Fibroblast of pulmonary artery (primary cell): Measurements from ENCODE around the gene MTA1.

ENCODE experiments used
- DNase-seq: peaks from one replicate; pipeline ENCODE4 v3.0.0-alpha.2; 2010; ENCODE audit warnings: low read depth
- H3K4me3 ChIP-seq: replicated peaks from 2 replicates; pipeline ENCODE4 v1.5.1; 2011; ENCODE audit warnings: low read depth, mild to moderate bottlenecking, control low read depth, low read length, moderate library complexity
- TF ChIP-seq, protein P1 (sequence below): IDR thresholded peaks from 2 replicates; pipeline ENCODE4 v1.5.1; 2011; ENCODE audit warnings: mild to moderate bottlenecking, control low read depth, low read length, inconsistent platforms; ENCODE audit errors: missing control alignments

The MTA1 gene

DNA sequence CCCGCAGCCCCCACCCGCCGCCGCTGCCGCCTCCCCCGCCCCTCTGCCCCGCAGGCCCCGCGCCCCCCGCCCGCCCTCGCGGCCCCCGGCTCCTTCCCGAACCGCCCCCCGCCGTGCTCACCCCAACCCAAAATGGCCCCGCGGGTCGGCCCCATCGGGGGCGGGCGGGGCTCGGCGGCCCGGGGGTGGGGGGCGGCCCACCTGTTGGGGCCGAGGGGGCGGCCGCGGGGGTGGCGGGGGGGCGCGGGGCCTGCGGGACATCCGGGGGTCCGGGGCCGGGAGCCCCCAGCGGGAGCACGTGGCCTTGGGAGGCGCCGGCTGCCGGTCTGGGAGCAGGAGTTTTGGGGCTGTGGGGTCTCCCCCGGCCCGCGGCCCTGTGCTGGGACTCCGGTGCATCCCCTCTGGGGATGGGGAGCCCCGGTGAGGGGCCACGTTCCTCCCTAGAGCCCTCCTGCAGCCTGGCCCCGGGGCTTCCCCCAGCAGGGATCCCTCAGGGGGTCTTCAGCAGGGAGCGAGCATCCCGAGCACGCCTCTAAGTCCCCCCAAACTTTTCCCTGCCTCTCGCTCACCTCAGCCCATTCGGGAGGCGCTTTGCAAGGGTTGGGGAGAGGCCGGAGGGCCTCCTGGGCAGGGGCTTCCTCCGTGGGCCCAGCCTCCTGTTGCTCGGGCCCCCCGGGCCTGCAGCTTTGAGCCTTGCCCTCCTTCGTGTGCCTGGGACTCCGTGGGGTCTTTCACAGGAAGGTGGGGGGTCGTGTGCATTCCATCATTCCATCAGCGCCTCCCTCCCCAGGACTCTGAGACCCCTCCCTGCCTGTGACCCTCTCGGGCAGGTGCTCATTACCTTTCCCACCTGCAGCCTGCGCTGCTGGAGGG lies 710 bp downstream of the MTA1 start:
- no peak for DNase-seq
- peak overlapping the region; percentile 77 for H3K4me3 ChIP-seq
- TF ChIP-seq, protein P1, sequence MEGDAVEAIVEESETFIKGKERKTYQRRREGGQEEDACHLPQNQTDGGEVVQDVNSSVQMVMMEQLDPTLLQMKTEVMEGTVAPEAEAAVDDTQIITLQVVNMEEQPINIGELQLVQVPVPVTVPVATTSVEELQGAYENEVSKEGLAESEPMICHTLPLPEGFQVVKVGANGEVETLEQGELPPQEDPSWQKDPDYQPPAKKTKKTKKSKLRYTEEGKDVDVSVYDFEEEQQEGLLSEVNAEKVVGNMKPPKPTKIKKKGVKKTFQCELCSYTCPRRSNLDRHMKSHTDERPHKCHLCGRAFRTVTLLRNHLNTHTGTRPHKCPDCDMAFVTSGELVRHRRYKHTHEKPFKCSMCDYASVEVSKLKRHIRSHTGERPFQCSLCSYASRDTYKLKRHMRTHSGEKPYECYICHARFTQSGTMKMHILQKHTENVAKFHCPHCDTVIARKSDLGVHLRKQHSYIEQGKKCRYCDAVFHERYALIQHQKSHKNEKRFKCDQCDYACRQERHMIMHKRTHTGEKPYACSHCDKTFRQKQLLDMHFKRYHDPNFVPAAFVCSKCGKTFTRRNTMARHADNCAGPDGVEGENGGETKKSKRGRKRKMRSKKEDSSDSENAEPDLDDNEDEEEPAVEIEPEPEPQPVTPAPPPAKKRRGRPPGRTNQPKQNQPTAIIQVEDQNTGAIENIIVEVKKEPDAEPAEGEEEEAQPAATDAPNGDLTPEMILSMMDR, result no peak

DNA sequence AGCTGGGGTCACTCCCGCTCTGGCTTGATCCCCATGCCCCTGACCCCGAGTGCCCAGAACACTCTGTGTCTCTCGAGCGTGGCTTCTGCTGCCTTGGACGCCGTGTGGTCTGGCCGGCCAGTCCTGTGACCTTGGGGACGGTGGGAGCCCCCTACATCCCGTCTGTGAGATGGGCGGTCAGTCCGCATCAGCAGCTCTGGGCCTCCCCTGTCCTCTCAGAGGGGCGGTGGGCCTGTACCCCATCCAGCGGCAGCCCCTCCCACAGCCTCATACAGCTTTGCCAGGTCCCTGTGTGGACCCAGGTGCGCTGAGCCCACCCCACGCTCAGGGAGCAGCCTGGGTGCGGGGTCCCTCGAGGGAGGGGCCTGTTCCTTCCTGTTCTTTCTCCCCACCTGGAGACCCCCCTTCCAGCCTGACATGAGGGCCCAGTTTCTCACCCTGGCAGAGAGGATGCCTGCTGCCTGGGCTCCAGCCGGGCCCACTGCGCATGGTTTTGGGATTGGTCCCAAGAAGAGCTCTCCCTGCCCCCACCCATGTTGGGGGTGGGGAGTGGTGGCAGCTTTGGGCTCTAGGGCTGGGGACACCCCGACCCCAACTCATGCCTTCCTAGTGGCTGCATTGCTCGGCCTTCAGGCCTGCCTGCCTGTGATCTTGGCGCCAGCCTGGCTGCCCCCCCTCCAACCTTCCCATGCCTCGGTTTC lies 1.5 kb downstream of the MTA1 start:
- no peak for DNase-seq
- H3K4me3 ChIP-seq, result peak overlapping the region; percentile 77
- TF ChIP-seq, protein P1, result no peak

DNA sequence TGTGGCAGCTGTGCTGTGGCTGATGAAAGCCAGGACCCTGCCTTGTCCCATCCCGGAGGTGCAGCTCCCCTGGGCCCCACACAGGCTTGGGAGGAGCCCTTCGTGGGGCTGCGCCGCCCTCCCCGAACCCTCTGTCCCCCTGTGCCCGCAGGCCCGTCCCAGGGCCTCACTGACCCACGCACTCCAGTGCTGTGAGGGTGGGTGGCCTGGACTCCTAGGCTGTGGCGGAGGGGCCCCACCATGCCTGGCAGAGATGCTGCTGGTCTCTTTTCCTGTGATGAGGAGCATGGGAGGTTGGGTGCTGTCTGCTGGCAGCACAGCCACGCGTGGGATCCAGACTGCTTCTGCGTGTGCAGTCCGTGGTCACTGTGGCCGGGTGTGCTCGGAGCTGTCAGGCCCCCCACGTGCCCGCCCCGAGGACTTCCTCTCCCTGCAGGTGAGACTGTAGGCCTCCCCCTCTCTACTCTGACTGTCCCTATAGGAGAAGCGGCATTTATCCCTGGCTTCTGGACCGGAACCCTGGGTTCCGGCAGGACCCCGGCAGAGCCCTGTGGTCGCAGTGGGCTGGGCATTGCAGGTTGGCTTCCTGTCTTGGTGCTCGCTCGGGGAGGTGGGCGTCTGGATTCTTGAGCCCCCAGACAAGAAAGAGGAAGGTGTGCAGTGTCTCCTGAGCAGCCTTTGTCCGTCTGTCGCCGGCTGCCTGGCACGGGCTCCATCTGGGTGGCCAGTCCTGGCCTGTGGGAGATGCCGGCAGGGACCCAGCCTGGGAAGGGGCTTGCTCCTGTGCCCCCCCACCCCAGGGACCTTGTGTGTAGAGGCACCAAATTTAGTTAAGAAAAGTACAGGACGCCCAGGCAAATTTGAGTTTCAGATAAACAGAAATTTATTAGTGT lies 2.3 kb downstream of the MTA1 start:
- no peak for DNase-seq
- H3K4me3 ChIP-seq, result peak overlapping the region; percentile 77
- TF ChIP-seq, protein P1, result no peak

DNA sequence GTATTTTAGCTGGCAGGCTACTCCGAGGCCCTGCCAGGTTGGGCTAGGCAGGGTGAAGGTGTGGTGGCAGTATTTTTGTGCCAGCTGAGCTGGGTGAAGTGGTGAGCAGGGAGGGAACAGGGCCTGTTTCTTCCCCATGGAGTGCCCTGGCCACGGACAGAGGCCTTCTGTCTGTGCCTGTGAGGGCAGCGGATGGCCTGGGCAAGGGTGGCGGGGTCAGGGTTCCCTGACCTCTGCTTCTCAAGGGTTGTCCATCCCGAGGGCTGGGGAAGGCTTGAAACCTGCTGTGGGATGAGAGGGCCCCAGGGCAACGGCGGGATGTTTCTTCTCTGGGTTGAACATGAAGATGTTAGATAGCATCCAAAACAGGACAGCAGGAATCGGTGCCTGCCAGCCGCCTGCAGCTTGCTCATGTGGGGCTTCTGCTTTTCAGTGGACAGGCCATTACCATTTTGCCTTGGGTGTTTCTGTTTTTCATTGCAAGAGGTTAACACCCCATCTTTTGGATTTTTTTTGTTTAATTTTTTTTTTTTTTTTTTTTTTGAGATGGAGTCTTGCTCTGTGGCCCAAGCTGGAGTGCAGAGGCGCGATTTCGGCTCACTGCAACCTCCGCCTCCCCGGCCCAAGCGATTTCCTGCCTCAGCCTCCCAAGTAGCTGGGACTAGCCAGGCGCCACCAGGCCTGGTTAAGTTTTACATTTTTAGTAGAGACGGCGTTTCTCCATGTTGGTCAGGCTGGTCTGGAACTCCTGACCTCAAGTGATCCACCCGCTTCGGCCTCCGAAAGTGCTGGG lies 3.3 kb downstream of the MTA1 start:
- H3K4me3 ChIP-seq, result no peak overlapping the region

DNA sequence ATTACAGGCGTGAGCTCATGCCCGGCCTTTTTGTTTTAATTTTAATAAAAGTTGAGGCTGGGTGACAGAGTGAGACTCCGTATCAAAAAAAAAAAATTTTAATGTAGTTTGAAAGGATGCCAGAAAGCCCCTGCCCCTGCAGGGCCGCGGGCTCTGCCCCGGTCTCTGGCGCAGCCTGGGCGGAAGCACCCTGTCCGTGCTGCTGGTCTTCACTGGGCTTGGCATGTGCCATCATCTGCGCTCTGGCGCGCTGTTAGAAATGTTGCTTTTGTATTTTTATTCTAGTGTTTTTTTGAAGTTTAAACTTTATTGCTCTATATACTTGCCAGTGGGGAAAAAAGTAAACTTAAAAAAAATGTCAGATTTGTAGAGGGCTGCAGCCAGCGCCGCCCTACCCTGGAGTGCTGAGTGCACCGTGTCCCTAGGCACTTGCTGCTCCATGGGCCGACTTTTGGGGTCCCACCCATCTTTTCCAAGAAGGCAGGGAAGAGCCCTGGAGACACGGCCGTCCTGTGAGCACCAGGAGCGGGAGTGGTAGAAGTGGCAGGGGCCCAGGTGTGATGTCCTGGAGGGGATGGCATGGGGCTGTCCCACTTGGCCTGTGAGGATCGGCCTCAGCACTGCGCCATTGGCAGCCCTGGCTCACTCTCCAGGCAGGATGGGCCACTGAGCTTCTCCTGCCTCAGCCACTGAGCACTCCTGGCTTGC lies 4.0 kb downstream of the MTA1 start:
- H3K4me3 ChIP-seq, result no peak overlapping the region
- no peak for DNase-seq
- TF ChIP-seq, protein P1, result no peak

More for the DNA sequence above, 3.3 kb downstream of the MTA1 start:
- no peak for DNase-seq
- TF ChIP-seq, protein P1, result no peak
